HEK293T (cell line): ENCODE measurements around the gene TCHHL1.

Experiments used
- CTCF ChIA-PET: fragments of 350-600 bp; formaldehyde crosslinking; extraction: SDS; loops from one replicate; lab custom pipeline; 2021; ENCODE audit warnings: antibody characterized with exemption, inconsistent platforms; lab: Yijun Ruan, JAX
- POLR2A ChIA-PET: fragments of 350-600 bp; formaldehyde crosslinking; extraction: SDS; loops from one replicate; lab custom pipeline; 2020; ENCODE audit warnings: antibody characterized with exemption, inconsistent platforms; lab: Yijun Ruan, JAX
- DNase-seq: peaks from one replicate; pipeline ENCODE4 v3.0.0; 2012; ENCODE audit warnings: mixed read lengths; ENCODE audit errors: extremely low spot score
- ARNT ChIP-seq: fragments of 450-650 bp; IDR thresholded peaks from 2 replicates; pipeline ENCODE4 v1.6.1; 2017; ENCODE audit warnings: mild to moderate bottlenecking
- BHLHE40 ChIP-seq: fragments of 450-650 bp; IDR thresholded peaks from 2 replicates; pipeline ENCODE4 v1.6.1; 2016; ENCODE audit warnings: mild to moderate bottlenecking, moderate library complexity, borderline replicate concordance
- CTBP1 ChIP-seq: fragments of 450-650 bp; IDR thresholded peaks from 2 replicates; pipeline ENCODE4 v1.6.1; 2016; ENCODE audit warnings: borderline replicate concordance
- ELF4 ChIP-seq: fragments of 450-650 bp; IDR thresholded peaks from 2 replicates; pipeline ENCODE4 v1.6.1; 2017; ENCODE audit warnings: antibody characterized with exemption
- FOXA1 ChIP-seq: fragments of 450-650 bp; IDR thresholded peaks from 2 replicates; pipeline ENCODE4 v1.6.1; 2016; ENCODE audit warnings: mild to moderate bottlenecking
- FOXK2 ChIP-seq: fragments of 450-650 bp; IDR thresholded peaks from 2 replicates; pipeline ENCODE4 v1.6.1; 2016; ENCODE audit warnings: mild to moderate bottlenecking
- FOXM1 ChIP-seq: fragments of 450-650 bp; IDR thresholded peaks from 2 replicates; pipeline ENCODE4 v1.6.1; 2017; ENCODE audit warnings: mild to moderate bottlenecking, borderline replicate concordance
- HDGF ChIP-seq: fragments of 450-650 bp; IDR thresholded peaks from 2 replicates; pipeline ENCODE4 v1.6.1; 2017; ENCODE audit warnings: antibody characterized with exemption, borderline replicate concordance
- L3MBTL2 ChIP-seq: fragments of 450-650 bp; conservative IDR thresholded peaks from 2 replicates; pipeline ENCODE4 v1.6.1; 2016; ENCODE audit warnings: mild to moderate bottlenecking
- LEF1 ChIP-seq: fragments of 450-650 bp; IDR thresholded peaks from 2 replicates; pipeline ENCODE4 v1.6.1; 2017; ENCODE audit warnings: mild to moderate bottlenecking, borderline replicate concordance
- NFRKB ChIP-seq: fragments of 450-650 bp; IDR thresholded peaks from 2 replicates; pipeline ENCODE4 v1.6.1; 2016; ENCODE audit warnings: mild to moderate bottlenecking, moderate library complexity
- SP1 ChIP-seq: fragments of 450-650 bp; IDR thresholded peaks from 2 replicates; pipeline ENCODE4 v1.6.1; 2017
- SUZ12 ChIP-seq: fragments of 450-650 bp; IDR thresholded peaks from 2 replicates; pipeline ENCODE4 v1.6.1; 2016; ENCODE audit warnings: mild to moderate bottlenecking
- TARDBP ChIP-seq: fragments of 450-650 bp; IDR thresholded peaks from 2 replicates; pipeline ENCODE4 v1.6.1; 2016
- ZNF384 ChIP-seq: fragments of 450-650 bp; IDR thresholded peaks from 2 replicates; pipeline ENCODE4 v1.6.1; 2016
- TF ChIP-seq, protein P1 (sequence below): fragments of 450-650 bp; IDR thresholded peaks from 2 replicates; pipeline ENCODE4 v1.6.1; 2016

TCHHL1 gene

DNA sequence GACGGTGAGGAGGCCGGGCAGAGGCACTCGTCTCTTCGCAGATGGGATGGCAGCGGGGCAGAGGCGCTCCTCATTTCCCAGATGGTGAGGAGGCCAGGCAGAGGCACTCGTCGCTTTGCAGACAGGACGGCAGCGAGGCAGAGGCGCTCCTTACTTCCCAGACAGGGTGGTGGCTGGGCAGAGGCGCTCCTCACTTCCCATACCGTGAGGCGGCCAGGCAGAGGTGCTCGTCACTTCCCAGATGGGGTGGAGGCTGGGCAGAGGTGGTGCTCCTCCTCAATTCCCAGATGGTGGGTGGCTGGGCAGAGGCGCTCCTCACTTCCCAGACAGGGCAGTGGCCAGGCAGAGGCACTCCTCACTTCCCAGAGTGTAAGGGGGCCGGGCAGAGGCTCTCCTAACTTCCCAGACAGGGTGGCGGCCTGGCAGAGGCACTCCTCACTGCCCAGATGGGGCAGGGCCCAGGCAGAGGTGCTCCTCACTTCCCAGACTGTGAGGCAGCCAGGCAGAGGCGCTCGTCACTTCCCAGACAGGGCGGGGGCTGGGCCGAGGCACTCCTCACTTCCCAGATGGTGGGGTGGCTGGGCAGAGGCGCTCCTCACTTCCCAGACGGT, 9.9 kb downstream of the TCHHL1 start:
- POLR2A ChIA-PET, result no interaction called here
- no peak for TF ChIP-seq FOXA1
- CTCF ChIA-PET, result no interaction called here
- no peak for DNase-seq

DNA sequence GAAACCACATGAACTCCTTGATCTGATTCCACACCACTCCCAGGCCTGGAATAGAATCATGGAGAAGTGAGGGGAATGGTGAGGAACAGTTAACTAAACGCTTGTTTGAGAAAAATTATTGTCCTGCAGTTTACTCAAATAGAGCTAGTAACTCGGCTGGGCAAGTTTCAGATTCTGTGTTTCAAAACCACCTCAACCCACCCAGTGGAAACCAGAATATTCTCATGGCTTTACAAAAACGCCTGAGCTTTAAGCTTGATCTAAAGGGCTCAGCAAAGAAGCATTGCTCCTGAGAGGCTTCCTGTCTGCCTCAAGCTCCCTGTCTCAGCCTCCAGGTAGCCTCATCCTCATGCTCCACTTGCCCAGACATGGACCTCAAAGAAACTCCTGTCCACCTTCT, 16.6 kb downstream of the TCHHL1 start:
- POLR2A ChIA-PET, result no interaction called here
- CTCF ChIA-PET, result no interaction called here
- no peak for TF ChIP-seq BHLHE40
- TF ChIP-seq, protein P1, sequence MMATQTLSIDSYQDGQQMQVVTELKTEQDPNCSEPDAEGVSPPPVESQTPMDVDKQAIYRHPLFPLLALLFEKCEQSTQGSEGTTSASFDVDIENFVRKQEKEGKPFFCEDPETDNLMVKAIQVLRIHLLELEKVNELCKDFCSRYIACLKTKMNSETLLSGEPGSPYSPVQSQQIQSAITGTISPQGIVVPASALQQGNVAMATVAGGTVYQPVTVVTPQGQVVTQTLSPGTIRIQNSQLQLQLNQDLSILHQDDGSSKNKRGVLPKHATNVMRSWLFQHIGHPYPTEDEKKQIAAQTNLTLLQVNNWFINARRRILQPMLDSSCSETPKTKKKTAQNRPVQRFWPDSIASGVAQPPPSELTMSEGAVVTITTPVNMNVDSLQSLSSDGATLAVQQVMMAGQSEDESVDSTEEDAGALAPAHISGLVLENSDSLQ, result no peak
- DNase-seq, result no peak

DNA sequence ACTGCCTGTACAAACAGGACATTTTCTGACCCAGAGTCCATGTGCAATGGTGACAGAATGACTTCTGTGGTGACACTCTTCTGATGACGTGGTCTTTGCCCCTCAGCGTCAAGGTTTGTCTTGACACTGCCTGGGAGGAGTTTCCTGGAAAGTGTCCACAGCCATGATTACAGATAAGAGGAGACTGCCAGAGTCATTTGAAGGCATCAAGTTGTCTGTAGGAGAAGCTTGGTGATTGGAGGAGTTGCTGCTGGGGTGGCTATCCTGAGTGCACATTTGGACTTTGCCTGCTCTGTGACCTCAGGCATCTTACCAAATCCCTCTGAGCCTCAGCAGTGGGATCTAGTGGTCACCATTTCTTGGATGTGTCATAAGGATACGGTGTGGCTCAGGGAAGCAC, 17.7 kb downstream of the TCHHL1 start:
- ChIA-PET CTCF (no interaction called here), POLR2A (no interaction called here)
- TF ChIP-seq SP1, result no peak
- no peak for TF ChIP-seq FOXA1
- TF ChIP-seq LEF1, result no peak
- no peak for TF ChIP-seq TARDBP
- no peak for TF ChIP-seq FOXK2
- TF ChIP-seq, protein P1, result no peak
- TF ChIP-seq SUZ12, result no peak
- TF ChIP-seq ELF4, result no peak
- no peak for TF ChIP-seq BHLHE40
- no peak for TF ChIP-seq L3MBTL2
- no peak for TF ChIP-seq HDGF
- no peak for TF ChIP-seq ZNF384
- no peak for TF ChIP-seq NFRKB
- TF ChIP-seq CTBP1, result no peak
- TF ChIP-seq ARNT, result no peak
- TF ChIP-seq FOXM1, result no peak
- DNase-seq, result no peak

DNA sequence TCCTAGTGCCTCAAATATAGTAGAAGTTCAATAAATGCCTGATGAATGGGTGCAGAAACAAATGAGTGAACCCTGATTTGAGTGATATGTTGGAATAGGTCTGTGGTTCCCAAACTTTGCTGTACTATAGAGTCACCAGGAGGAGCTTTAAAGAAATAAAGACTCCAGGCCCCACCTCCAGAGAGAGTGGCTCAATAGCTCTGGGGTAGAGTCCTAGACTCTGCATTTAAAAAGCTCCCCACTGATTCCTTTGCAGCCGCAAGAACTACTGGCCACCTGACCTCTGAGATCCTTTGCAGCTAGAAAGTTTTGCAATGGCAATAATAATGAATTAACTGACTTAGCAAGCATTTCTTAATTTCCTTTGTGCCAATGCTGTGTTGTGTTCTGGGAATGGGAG, 20.9 kb downstream of the TCHHL1 start:
- CTCF ChIA-PET, result interaction anchor here (1.2 to 1.3 kb wide), 2 partner anchors 15 to 390 kb away, joined by 4 read pairs; no protein-coding TSS in a partner anchor
- TF ChIP-seq TARDBP, result no peak
- no peak for TF ChIP-seq ELF4
- TF ChIP-seq FOXM1, result no peak
- TF ChIP-seq SP1, result no peak
- no peak for TF ChIP-seq ZNF384
- TF ChIP-seq, protein P1, result no peak
- no peak for TF ChIP-seq CTBP1
- TF ChIP-seq HDGF, result no peak
- TF ChIP-seq BHLHE40, result no peak
- no peak for TF ChIP-seq ARNT
- TF ChIP-seq FOXA1, result no peak
- TF ChIP-seq LEF1, result no peak
- no peak for TF ChIP-seq SUZ12
- TF ChIP-seq FOXK2, result no peak
- TF ChIP-seq NFRKB, result no peak
- TF ChIP-seq L3MBTL2, result no peak
- POLR2A ChIA-PET, result no interaction called here
- no peak for DNase-seq

DNA sequence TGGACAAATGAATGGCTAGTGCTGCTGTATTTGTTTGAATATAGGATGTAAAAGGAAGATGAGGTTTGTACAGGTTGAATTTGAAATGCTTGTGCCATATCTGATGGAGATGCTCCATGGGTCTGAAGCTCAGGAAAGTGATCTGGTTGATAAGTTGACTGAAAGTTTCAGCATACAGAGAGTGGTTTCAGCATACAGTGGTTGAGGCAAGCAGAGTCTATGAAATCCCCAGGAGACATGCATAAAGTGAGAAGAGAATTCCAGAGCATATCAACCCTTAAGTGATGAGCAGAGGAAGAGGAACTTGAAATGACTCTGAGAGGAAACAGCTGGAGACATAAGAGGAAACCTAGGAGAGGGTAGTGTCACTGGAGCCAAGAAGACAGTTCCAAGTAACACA, 21.7 kb downstream of the TCHHL1 start:
- DNase-seq, result no peak
- TF ChIP-seq HDGF (no peak), L3MBTL2 (no peak), FOXM1 (no peak), TARDBP (no peak), CTBP1 (no peak), LEF1 (no peak), ARNT (no peak), ZNF384 (no peak), FOXA1 (no peak), ELF4 (no peak), NFRKB (no peak), BHLHE40 (no peak), SUZ12 (no peak), FOXK2 (no peak), SP1 (no peak)
- TF ChIP-seq, protein P1, result no peak
- ChIA-PET CTCF (interaction anchor here (0.5 to 1.2 kb wide), 2 partner anchors 84 to 391 kb away, joined by 3 to 4 read pairs; no protein-coding TSS in a partner anchor), POLR2A (no interaction called here)

DNA sequence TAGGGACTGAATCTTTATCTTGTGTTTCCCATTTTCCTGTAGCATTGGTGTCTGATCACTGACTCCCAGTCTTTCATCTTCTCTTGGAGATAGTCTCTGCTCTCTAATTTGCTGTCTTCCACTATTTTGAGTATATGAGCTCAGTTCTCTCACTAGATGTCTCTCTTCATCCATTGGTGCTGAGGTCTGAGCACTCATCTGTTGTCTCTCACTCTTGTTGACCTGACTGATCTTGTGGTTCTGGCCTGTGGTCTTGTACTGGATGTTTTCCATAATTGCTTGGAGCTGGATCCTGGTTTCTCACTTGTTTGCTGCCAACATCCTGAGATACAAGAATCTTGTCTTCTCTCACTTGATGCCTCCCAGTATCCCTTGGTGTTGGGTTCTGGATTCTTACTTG, 26.9 kb downstream of the TCHHL1 start:
- ChIA-PET CTCF (no interaction called here), POLR2A (no interaction called here)
- DNase-seq, result no peak
- TF ChIP-seq BHLHE40 (no peak), ZNF384 (no peak)
